Psoas muscle (tissue), 8 donors: ENCODE results near the gene ZNF48. TPM values are rescaled to one million over a fixed set of nuclear protein-coding genes. Genes with fewer than 3 reads are reported as not detected.
A peak's percentile ranks its signal among the peaks of the same experiment; 100 is the strongest.

ENCODE experiments used
- ATAC-seq, 4 donors: fragments of 200-7000 bp; cut with Tn5 transposase; one replicate each; pipeline ENCODE4 v1.9.1; 2020; ENCODE audit warnings: moderate library complexity in 3 of 4, mild to moderate bottlenecking in 2 of 4
- DNase-seq, 2 donors: peaks; one replicate each; pipeline ENCODE4 v3.0.0-alpha.2; 2020
- H3K27ac ChIP-seq: fragments of 200-600 bp; one replicate; pipeline ENCODE4 v1.8.0; 2022
- H3K27me3 ChIP-seq, 3 donors: fragments of 200-600 bp in 1 of 3; one replicate each; pipeline versions ENCODE4 v1.6.1 to v1.8.0; 2013 to 2022; ENCODE audit warnings: low read length in 2 of 3, mild to moderate bottlenecking in 2 of 3, moderate library complexity in 1 of 3; ENCODE audit not compliant: insufficient read depth in 3 of 3
- H3K36me3 ChIP-seq, 2 donors: fragments of 200-600 bp in 1 of 2; one replicate each; pipeline versions ENCODE4 v1.6.1 to v1.8.0; 2013 to 2022; ENCODE audit warnings: low read depth in 1 of 2, mild to moderate bottlenecking in 1 of 2, moderate library complexity in 1 of 2; ENCODE audit not compliant: insufficient read depth in 1 of 2
- H3K4me1 ChIP-seq: fragments of 200-600 bp; one replicate; pipeline ENCODE4 v1.8.0; 2022
- H3K4me3 ChIP-seq: fragments of 200-600 bp; one replicate; pipeline ENCODE4 v1.8.0; 2022; ENCODE audit warnings: mild to moderate bottlenecking
- H3K9me3 ChIP-seq: fragments of 200-600 bp; one replicate; pipeline ENCODE4 v1.8.0; 2022
- CTCF ChIP-seq: fragments of 200-600 bp; IDR thresholded peaks from one replicate; pipeline ENCODE4 v1.8.0; 2022; ENCODE audit warnings: antibody characterized with exemption
- WGBS, 3 donors: extraction: QIAGEN DNeasy Blood & Tissue Kit; methylation state at CpG; one replicate each; pipeline versions ENCODE4 v1.1.6 to v1.1.7; 2013; 5-methylcytosine and 5-hydroxymethylcytosine counted together
- intact Hi-C, 2 donors: fragments of 100-400 bp; cut with DNase I; formaldehyde crosslinking; loops; one replicate each; pipeline versions ENCODE4 v1.11.0 to v1.14.2; 2022
- polyA plus RNA-seq, 3 donors: library from polyadenylated mRNA; stranded (reverse); fragments of 200-250 nt; gene quantifications; one replicate each; pipeline ENCODE4 v1.2.3, GENCODE V29; 2013
- total RNA-seq, 4 donors: library from RNA; stranded (reverse); fragmentation: NEBNext Ultra II Directional in 2 of 4; extraction: Animal tissue kit (Norgen Biotek cat#: 25700) in 2 of 4; gene quantifications; one replicate each; pipeline versions ENCODE4 v1.2.1 to v1.2.4, GENCODE V29; 2021 to 2023
- donor health status: healthy with polysubstance abuse.
- donor health status: DM: no; HTN: no; CAD: no; lungs with moderate emphysema.
- donor health status: Bipolar disorder and iron deficiency.
- donor health status: healthy.
- donor health status: DM: yes; HTN: yes; CAD: no.
- donor health status: DM: no; HTN: no; CAD: no.
- donor health status: DM: no; HTN: no; CAD: no.
- donor health status: DM: yes; HTN: yes; CAD: no.

Gene ZNF48
- total and polyA plus RNA-seq, 7 donors, result 2.3 to 7.8 (median 5.2) TPM

GRCh38 chr16:30446203-30446595, 51.0 kb downstream of the ZNF48 start:
- 63 to 73% (median 70%) methylated on average over 10 of the region's 10 CpGs for WGBS, 3 donors
- no peaks in the 10 kb centered on the region for H3K27me3 ChIP-seq
- H3K4me1 ChIP-seq, result peaks cover 22% of the 10 kb centered on the region
- H3K36me3 ChIP-seq, result peaks cover 0 to 17% of the 10 kb centered on the region in 2 donors
- no peak for ATAC-seq
- no peak for DNase-seq
- intact Hi-C loops, result loop anchor here in 1 of 2 donors (5.0 to 10.0 kb wide), 2 partner anchors 81 to 189 kb away; partner anchors contain the start of gene ZNF768
- H3K27ac ChIP-seq, result peak overlapping the region; percentile 100
- H3K9me3 ChIP-seq, result no peaks in the 10 kb centered on the region
- peak overlapping the region; percentile 97 for H3K4me3 ChIP-seq
- TF ChIP-seq CTCF, result no peak

- ATAC-seq, result no peak
- no peak overlapping the region for H3K4me3 ChIP-seq
- H3K9me3 ChIP-seq, result no peaks in the 10 kb centered on the region
- 77 to 80% (median 79%) methylated on average over 12 of the region's 12 CpGs for WGBS, 3 donors
- H3K27ac ChIP-seq, result no peak overlapping the region
- H3K27me3 ChIP-seq, result no peaks in the 10 kb centered on the region
- intact Hi-C loops, result loop anchor here in 1 of 2 donors (5.0 to 10.0 kb wide), 2 partner anchors 80 to 187 kb away; partner anchors contain the start of gene ZNF768
- no peak for DNase-seq
- peaks cover 0 to 17% of the 10 kb centered on the region in 2 donors for H3K36me3 ChIP-seq
- TF ChIP-seq CTCF, result no peak
- H3K4me1 ChIP-seq, result peaks cover 22% of the 10 kb centered on the region
Measured at GRCh38 chr16:30447512-30448226, 52.4 kb downstream of the ZNF48 start.

GRCh38 chr16:30449116-30449435, 53.9 kb downstream of the ZNF48 start:
- H3K9me3 ChIP-seq, result no peaks in the 10 kb centered on the region
- peaks cover 0 to 3% of the 10 kb centered on the region in 2 donors for H3K36me3 ChIP-seq
- peaks cover 12% of the 10 kb centered on the region for H3K4me1 ChIP-seq
- TF ChIP-seq CTCF, result no peak
- 73 to 91% (median 89%) methylated on average over 3 of the region's 3 CpGs for WGBS, 3 donors
- H3K4me3 ChIP-seq, result no peak overlapping the region
- DNase-seq (no peak), ATAC-seq (no peak)
- no peak overlapping the region for H3K27ac ChIP-seq
- H3K27me3 ChIP-seq, result no peaks in the 10 kb centered on the region
- intact Hi-C loops, result loop anchor here in 1 of 2 donors (5.0 to 10.0 kb wide), 2 partner anchors 78 to 186 kb away; partner anchors contain the start of gene ZNF768

Other genes with a start within 250 kb of the ZNF48 start
- gene CORO1A, start 211.8 kb upstream of the ZNF48 start, total RNA-seq, result 1 to 10 TPM; 4.0 to 6.8 (median 6.3) TPM
- gene CORO1A, start 211.8 kb upstream of the ZNF48 start, polyA plus RNA-seq, result 1 to 10 TPM; 2.7 to 6.5 (median 3.0) TPM
- gene BOLA2B, start 201.8 kb upstream of the ZNF48 start, total RNA-seq, result 10 to 100 TPM; 54.0 to 69.1 (median 60.3) TPM
- 100 to 1,000 TPM; 177 to 700 (median 243) TPM for gene BOLA2B, start 201.8 kb upstream of the ZNF48 start, polyA plus RNA-seq
- gene SLX1A, start 201.5 kb upstream of the ZNF48 start, total RNA-seq, result 10 to 100 TPM; 21.6 to 45.2 (median 38.3) TPM
- 10 to 100 TPM in 2 of 3 donors, 1 to 10 TPM in 1; 9.2 to 43.3 (median 31.0) TPM for gene SLX1A, start 201.5 kb upstream of the ZNF48 start, polyA plus RNA-seq
- gene SULT1A3, start 196.2 kb upstream of the ZNF48 start, total RNA-seq, result 1 to 10 TPM; 4.2 to 5.5 (median 4.7) TPM
- gene SULT1A3, start 196.2 kb upstream of the ZNF48 start, polyA plus RNA-seq, result 1 to 10 TPM; 2.7 to 4.6 (median 3.4) TPM
- gene NPIPB13, start 146.9 kb upstream of the ZNF48 start, total RNA-seq, result 1 to 10 TPM; 3.0 to 6.5 (median 5.0) TPM
- 1 to 10 TPM; 1.8 to 2.2 (median 2.0) TPM for gene NPIPB13, start 146.9 kb upstream of the ZNF48 start, polyA plus RNA-seq
- gene CD2BP2, start 40.1 kb upstream of the ZNF48 start, total RNA-seq, result 10 to 100 TPM; 38.9 to 65.0 (median 49.6) TPM
- 10 to 100 TPM; 31.0 to 61.8 (median 55.6) TPM for gene CD2BP2, start 40.1 kb upstream of the ZNF48 start, polyA plus RNA-seq
- gene TBC1D10B, start 24.9 kb upstream of the ZNF48 start, total RNA-seq, result 10 to 100 TPM; 30.1 to 50.0 (median 34.1) TPM
- gene TBC1D10B, start 24.9 kb upstream of the ZNF48 start, polyA plus RNA-seq, result 10 to 100 TPM; 24.5 to 45.0 (median 26.4) TPM
- 1,000 to 10,000 TPM; 1,414 to 6,743 (median 2,777) TPM for gene MYL11, start 20.6 kb upstream of the ZNF48 start, total RNA-seq
- 1,000 to 10,000 TPM in 2 of 3 donors, 100 to 1,000 TPM in 1; 636 to 4,264 (median 2,548) TPM for gene MYL11, start 20.6 kb upstream of the ZNF48 start, polyA plus RNA-seq
- gene SEPTIN1, start 12.9 kb upstream of the ZNF48 start, total RNA-seq, result 1 to 10 TPM in 2 of 4 donors, under 1 TPM in 2; 0.34 to 1.8 (median 0.90) TPM
- under 1 TPM; 0.22 to 0.51 (median 0.28) TPM for gene SEPTIN1, start 12.9 kb upstream of the ZNF48 start, polyA plus RNA-seq
- gene ZNF771, start 12.2 kb downstream of the ZNF48 start, total RNA-seq, result 10 to 100 TPM in 2 of 4 donors, 1 to 10 TPM in 2; 4.8 to 14.6 (median 9.1) TPM
- gene ZNF771, start 12.2 kb downstream of the ZNF48 start, polyA plus RNA-seq, result 1 to 10 TPM; 5.3 to 7.4 (median 5.4) TPM
- gene DCTPP1, start 34.6 kb downstream of the ZNF48 start, total RNA-seq, result 10 to 100 TPM; 23.3 to 54.4 (median 33.9) TPM
- gene DCTPP1, start 34.6 kb downstream of the ZNF48 start, polyA plus RNA-seq, result 10 to 100 TPM; 42.2 to 84.2 (median 52.7) TPM
- 10 to 100 TPM; 25.4 to 61.4 (median 46.9) TPM for gene SEPHS2, start 50.5 kb downstream of the ZNF48 start, total RNA-seq
- 10 to 100 TPM; 39.0 to 96.7 (median 63.8) TPM for gene SEPHS2, start 50.5 kb downstream of the ZNF48 start, polyA plus RNA-seq
- gene ITGAL, start 77.3 kb downstream of the ZNF48 start, total RNA-seq, result 1 to 10 TPM; 1.1 to 3.0 (median 2.3) TPM
- under 1 TPM; 0.21 to 0.29 (median 0.27) TPM for gene ITGAL, start 77.3 kb downstream of the ZNF48 start, polyA plus RNA-seq
- 10 to 100 TPM; 54.5 to 67.2 (median 60.2) TPM for gene ZNF768, start 131.1 kb downstream of the ZNF48 start, total RNA-seq
- 100 to 1,000 TPM in 1 of 3 donors, 10 to 100 TPM in 2; 49.0 to 125 (median 91.2) TPM for gene ZNF768, start 131.1 kb downstream of the ZNF48 start, polyA plus RNA-seq
- gene ZNF747, start 139.4 kb downstream of the ZNF48 start, total RNA-seq, result 10 to 100 TPM in 1 of 4 donors, 1 to 10 TPM in 3; 6.4 to 16.4 (median 8.9) TPM
- 10 to 100 TPM in 1 of 3 donors, 1 to 10 TPM in 2; 6.8 to 16.3 (median 7.9) TPM for gene ZNF747, start 139.4 kb downstream of the ZNF48 start, polyA plus RNA-seq
- 1 to 10 TPM; 2.7 to 8.7 (median 5.2) TPM for gene ZNF764, start 163.0 kb downstream of the ZNF48 start, total RNA-seq
- gene ZNF764, start 163.0 kb downstream of the ZNF48 start, polyA plus RNA-seq, result 1 to 10 TPM; 1.9 to 5.1 (median 3.0) TPM
- 10 to 100 TPM; 11.7 to 21.2 (median 16.5) TPM for gene ZNF688, start 176.3 kb downstream of the ZNF48 start, total RNA-seq
- 10 to 100 TPM; 11.1 to 15.6 (median 13.5) TPM for gene ZNF688, start 176.3 kb downstream of the ZNF48 start, polyA plus RNA-seq
- 1 to 10 TPM; 3.4 to 5.4 (median 3.9) TPM for gene ZNF785, start 190.3 kb downstream of the ZNF48 start, total RNA-seq
- gene ZNF785, start 190.3 kb downstream of the ZNF48 start, polyA plus RNA-seq, result 1 to 10 TPM; 1.3 to 2.8 (median 1.5) TPM
- 1 to 10 TPM; 3.4 to 9.6 (median 5.8) TPM for gene ZNF689, start 215.0 kb downstream of the ZNF48 start, total RNA-seq
- gene ZNF689, start 215.0 kb downstream of the ZNF48 start, polyA plus RNA-seq, result 1 to 10 TPM; 3.6 to 6.1 (median 5.4) TPM